Bronchial epithelial cell (primary cell): ENCODE results near the gene NKIRAS2. TPM values are rescaled to one million over a fixed set of nuclear protein-coding genes. Genes with fewer than 3 reads are reported as not detected.
"Not testable (repeated sequence)": the region's sequence is repeated elsewhere in the genome, so short reads cannot be mapped to it uniquely, and the experiment has no call there.

Source experiments
- DNase-seq: peaks from one replicate; pipeline ENCODE4 v3.0.0-alpha.2; 2010; ENCODE audit warnings: low read depth
- FAIRE-seq: peaks from 2 replicates; lab custom pipeline; 2011; peaks lifted over from hg19 to GRCh38; lab: Jason Lieb, UNC
- H3K27me3 ChIP-seq: 2 replicates; pipeline ENCODE4 v1.5.1; 2011; ENCODE audit warnings: low read length; ENCODE audit not compliant: control insufficient read depth, insufficient read depth
- H3K36me3 ChIP-seq: 2 replicates; pipeline ENCODE4 v1.5.1; 2011; ENCODE audit warnings: low read length; ENCODE audit not compliant: control insufficient read depth, insufficient read depth
- H3K4me3 ChIP-seq: 2 replicates; pipeline ENCODE4 v1.5.1; 2011; ENCODE audit warnings: mild to moderate bottlenecking, low read depth, low read length, control low read depth
- total RNA-seq: library from RNA; depleted of rRNA; stranded (reverse); fragments of >200 nt; gene quantifications from 2 replicates; pipeline ENCODE4 v1.2.1, GENCODE V29; 2014
- TF ChIP-seq, protein P1 (sequence below): IDR thresholded peaks from 2 replicates; pipeline ENCODE4 v1.5.1; 2011; ENCODE audit warnings: mild to moderate bottlenecking, moderate library complexity, low read length, control low read depth, inconsistent platforms; ENCODE audit not compliant: insufficient read depth, severe bottlenecking

The NKIRAS2 gene
- total RNA-seq, 1 donor from 2014 or later: 13.7 TPM

DNA sequence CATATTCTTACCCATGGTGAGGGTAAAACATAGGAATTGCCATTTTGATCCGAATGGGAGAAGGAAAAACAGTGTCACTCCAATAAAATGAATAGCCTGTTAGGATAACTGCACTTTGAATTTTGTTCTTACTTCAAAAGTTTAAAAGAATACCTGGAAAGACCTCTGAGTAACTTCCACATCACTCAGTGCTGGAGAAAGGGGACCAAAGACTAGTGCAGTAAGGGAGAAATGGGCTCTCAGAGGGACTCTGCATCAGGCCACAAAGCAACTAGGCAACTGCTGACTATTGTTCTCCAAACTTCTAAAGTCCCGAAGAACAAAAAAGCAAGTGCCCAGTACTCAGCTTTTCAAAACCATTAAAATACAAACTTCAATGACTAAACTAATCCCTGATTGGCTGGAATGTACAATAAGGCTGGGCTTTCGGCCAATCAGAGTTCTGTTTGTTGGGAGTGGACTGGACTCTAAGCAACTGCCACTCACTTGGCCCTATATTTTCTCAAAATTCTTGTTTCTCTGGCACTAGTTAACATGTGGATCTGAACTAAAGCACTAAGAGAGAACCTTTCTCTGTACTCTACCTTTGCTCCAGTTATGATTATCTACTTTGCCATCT, 8.9 kb upstream of the NKIRAS2 start:
- DNase-seq: peak; percentile 49
- Histone ChIP-seq H3K4me3 (no peak overlapping the region), H3K36me3 (no peaks in the 10 kb centered on the region), H3K27me3 (no peaks in the 10 kb centered on the region)
- TF ChIP-seq, protein P1, sequence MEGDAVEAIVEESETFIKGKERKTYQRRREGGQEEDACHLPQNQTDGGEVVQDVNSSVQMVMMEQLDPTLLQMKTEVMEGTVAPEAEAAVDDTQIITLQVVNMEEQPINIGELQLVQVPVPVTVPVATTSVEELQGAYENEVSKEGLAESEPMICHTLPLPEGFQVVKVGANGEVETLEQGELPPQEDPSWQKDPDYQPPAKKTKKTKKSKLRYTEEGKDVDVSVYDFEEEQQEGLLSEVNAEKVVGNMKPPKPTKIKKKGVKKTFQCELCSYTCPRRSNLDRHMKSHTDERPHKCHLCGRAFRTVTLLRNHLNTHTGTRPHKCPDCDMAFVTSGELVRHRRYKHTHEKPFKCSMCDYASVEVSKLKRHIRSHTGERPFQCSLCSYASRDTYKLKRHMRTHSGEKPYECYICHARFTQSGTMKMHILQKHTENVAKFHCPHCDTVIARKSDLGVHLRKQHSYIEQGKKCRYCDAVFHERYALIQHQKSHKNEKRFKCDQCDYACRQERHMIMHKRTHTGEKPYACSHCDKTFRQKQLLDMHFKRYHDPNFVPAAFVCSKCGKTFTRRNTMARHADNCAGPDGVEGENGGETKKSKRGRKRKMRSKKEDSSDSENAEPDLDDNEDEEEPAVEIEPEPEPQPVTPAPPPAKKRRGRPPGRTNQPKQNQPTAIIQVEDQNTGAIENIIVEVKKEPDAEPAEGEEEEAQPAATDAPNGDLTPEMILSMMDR: no peak
- FAIRE-seq: no peak

DNA sequence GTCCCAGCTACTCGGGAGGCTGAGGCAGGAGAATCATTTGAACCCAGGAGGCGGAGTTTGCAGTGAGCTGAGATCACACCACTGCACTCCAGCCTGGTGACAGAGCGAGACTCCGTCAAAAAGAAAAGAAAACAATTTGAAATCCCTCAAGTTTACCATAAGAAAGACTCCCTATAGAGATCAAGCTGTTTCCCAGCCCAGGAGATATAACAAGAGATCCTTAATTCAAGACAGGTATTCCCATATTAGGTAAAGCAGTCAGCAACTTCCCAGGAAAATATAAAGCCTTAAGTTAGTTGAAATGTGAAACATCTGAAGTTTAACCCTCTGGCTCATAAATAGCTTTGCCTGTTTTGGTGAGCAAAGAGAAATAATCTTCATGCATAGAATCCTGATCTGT, 7.5 kb upstream of the NKIRAS2 start:
- FAIRE-seq, H3K27me3 ChIP-seq, H3K4me3 ChIP-seq, DNase-seq, H3K36me3 ChIP-seq: not testable (repeated sequence)

DNA sequence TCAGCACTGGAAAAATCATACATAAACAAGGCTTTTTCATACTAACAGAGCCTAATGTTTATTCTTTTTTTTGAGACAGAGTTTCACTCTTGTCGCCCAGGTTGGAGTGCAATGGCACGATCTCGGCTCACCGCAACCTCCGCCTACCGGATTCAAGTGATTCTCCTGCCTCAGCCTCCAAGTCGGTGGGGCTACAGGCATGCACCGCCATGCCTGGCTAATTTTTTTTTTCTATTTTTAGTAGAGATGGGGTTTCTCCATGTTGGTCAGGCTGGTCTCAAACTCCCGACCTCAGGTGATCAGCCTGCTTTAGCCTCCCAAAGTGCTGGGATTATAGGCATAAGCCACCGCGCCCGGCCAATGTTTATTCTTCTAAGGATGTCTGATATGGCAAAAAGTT, 6.2 kb upstream of the NKIRAS2 start:
- not testable (repeated sequence) for DNase-seq, H3K4me3 ChIP-seq, FAIRE-seq, H3K27me3 ChIP-seq, H3K36me3 ChIP-seq

DNA sequence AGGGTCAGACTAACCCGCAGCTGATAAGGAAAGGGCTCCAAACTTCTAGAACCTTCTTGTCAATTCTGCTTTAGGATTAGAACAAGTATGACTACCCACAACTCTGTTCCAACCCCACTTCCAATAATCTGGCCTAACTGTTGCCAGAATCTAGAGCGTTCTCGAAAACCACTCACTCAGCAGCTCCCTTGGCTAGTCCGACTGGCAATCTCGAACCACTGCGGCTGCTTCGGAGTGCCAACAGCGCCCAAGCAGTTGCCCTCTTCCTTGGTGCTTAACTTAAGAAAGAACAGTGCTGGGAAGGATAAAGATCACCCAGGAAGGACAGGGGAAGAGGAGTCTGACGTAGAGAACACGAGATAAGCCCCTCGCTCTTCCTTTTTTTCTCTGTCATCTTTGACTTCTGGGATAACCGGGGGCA, 3.5 kb upstream of the NKIRAS2 start:
- H3K36me3 ChIP-seq: no peaks in the 10 kb centered on the region
- H3K27me3 ChIP-seq: no peaks in the 10 kb centered on the region
- no peak for FAIRE-seq
- DNase-seq: peak; percentile 23
- TF ChIP-seq, protein P1: no peak
- H3K4me3 ChIP-seq: peak overlapping the region; percentile 85

DNA sequence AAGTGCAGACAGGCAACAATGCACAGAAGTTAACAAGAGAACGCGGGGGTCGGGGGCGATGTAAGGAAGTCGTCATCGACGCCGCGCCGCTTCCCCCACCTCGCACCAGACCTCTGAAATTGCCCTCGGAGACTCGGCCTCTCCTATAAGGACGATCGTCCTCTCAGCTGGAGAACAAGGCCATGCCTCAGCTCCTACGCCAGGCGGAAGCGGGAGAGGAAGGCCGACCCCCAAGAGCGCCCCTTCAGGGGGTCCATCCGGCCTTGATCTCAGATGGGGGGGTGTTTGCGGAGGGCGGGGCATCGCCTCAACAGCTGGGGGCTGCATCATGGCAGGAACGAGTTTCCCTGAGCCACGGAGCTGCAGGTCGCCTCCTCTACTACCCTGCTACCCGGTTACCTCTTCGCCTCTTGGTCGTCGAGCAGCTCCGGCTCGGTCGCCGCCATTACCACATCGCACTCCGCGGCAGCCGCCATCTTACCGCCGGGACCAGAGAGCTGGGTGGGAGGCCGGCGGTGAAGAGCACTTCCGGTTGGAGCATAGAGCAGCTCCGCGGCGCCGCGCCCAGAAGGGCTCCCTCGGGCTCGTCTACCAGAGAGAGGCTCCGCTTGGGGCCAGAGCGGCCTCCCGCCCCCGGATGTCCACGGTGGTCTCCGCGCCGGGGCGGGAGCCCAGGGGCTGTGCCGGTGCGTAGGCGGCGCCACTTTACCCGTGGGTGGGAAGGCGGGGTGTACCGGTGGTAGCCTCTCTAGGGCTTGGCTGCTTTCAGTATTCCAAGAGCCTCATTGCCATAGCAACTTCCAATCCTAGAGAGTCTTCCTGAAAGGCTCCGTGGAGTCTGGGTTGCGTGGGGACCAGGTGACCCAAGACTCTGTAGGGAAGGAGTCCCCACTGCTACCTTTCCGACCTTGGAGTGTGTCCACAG, 2.7 kb upstream of the NKIRAS2 start, which contains the start of gene DNAJC7:
TSS of gene DNAJC7 (minus strand) at position 499 of the 925 bp plus-strand sequence. CDS start at position 476, 23 bp downstream.
- DNase-seq: peak; percentile 70
- TF ChIP-seq, protein P1: no peak
- no peaks in the 10 kb centered on the region for H3K27me3 ChIP-seq
- no peak for FAIRE-seq
- peak within 1 kb of the TSS; percentile 85 for H3K4me3 ChIP-seq
- H3K36me3 ChIP-seq: peaks cover 3% of the 10 kb centered on the region

DNA sequence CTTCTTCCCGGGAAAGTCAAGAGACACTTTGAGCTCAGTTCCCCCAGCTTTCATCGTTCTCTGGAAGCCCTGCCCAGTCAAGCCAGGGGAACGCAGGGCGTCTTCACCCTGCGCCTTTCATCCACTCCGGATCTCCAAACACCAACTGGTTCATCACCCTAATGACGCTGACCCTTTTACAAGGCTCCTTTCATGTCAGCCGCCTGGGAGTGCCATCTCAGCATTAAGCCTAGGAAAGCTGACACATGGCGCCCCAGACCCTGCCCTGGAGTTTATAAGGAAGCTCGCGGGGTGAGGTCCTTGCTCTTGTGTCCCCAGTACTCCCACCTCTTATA, 2.1 kb upstream of the NKIRAS2 start:
- no peak for FAIRE-seq

More for the DNA sequence above, 2.1 kb upstream of the NKIRAS2 start:
- TF ChIP-seq, protein P1: no peak
- peak; percentile 64 for DNase-seq
- H3K4me3 ChIP-seq: peak overlapping the region; percentile 85
- peaks cover 10% of the 10 kb centered on the region for H3K36me3 ChIP-seq
- H3K27me3 ChIP-seq: no peaks in the 10 kb centered on the region
